Activated T-helper 2 cell treated with anti-CD3 and anti-CD28 coated beads, Interferon-gamma antibody, Interleukin-2, Interleukin-4, amounts not matched to agents 10 μg/mL and 5 μg/mL and 100 μg/mL, durations not matched to agents 14 hours and 24 hours and 36 hours (primary cell): ENCODE measurements around the gene SPEG. TPM values are rescaled to one million over a fixed set of nuclear protein-coding genes. Genes with fewer than 3 reads are reported as not detected.
A peak's percentile ranks its signal among the peaks of the same experiment; 100 is the strongest.

Source experiments
- DNase-seq: peaks from one replicate; pipeline ENCODE4 v3.0.0; 2021; ENCODE audit warnings: low spot score
- H3K27ac Mint-ChIP-seq: one replicate; pipeline ENCODE4 v1.8.0; 2021; ENCODE audit warnings: mixed read lengths
- H3K27me3 Mint-ChIP-seq: one replicate; pipeline ENCODE4 v1.8.0; 2021; ENCODE audit warnings: low read depth, mixed read lengths
- H3K36me3 Mint-ChIP-seq: one replicate; pipeline ENCODE4 v1.8.0; 2021; ENCODE audit warnings: low read depth, mixed read lengths
- H3K4me1 Mint-ChIP-seq: one replicate; pipeline ENCODE4 v1.8.0; 2021; ENCODE audit warnings: low read depth, mixed read lengths
- H3K4me3 Mint-ChIP-seq: one replicate; pipeline ENCODE4 v1.8.0; 2021; ENCODE audit warnings: low read depth, mild to moderate bottlenecking, moderate library complexity, mixed read lengths
- H3K9me3 Mint-ChIP-seq: one replicate; pipeline ENCODE4 v1.8.0; 2021; ENCODE audit warnings: mixed read lengths
- intact Hi-C: fragments of 100-400 bp; cut with micrococcal nuclease; formaldehyde crosslinking; loops from one replicate; pipeline ENCODE4 v1.15.1; 2023
- total RNA-seq: library from RNA; stranded (reverse); gene quantifications from 2 replicates; pipeline ENCODE4 v1.2.3, GENCODE V29; 2022

The SPEG gene
- total RNA-seq, 1 donor from 2014 or later: not detected

DNA sequence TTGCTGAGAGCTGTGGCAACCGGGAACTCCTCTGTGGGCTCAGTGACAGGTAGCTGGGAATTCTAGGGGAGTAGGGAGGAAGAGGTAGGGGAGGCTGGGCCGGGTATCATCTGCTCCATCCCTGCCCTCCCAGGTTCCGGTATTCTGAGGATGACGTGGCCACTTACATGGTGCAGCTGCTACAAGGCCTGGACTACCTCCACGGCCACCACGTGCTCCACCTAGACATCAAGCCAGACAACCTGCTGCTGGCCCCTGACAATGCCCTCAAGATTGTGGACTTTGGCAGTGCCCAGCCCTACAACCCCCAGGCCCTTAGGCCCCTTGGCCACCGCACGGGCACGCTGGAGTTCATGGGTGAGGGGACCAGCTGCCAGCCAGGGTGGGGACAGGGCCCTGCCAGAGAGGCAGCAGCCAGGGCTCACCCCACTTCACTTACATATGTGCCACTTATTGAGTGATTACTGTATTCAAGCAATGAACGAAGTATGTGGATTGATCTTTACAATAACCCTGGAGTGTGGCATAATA is 56.0 kb downstream of the SPEG start:
- DNase-seq: no peak
- H3K27ac Mint-ChIP-seq: no peak overlapping the region
- peaks cover 40% of the 10 kb centered on the region for H3K27me3 Mint-ChIP-seq
- intact Hi-C loops: no loop called here
- no peaks in the 10 kb centered on the region for H3K36me3 Mint-ChIP-seq
- no peak overlapping the region for H3K4me3 Mint-ChIP-seq
- no peaks in the 10 kb centered on the region for H3K9me3 Mint-ChIP-seq
- peaks cover 3% of the 10 kb centered on the region for H3K4me1 Mint-ChIP-seq

- Mint-ChIP-seq H3K27ac (no peak overlapping the region), H3K4me1 (peaks cover 4% of the 10 kb centered on the region), H3K4me3 (no peak overlapping the region), H3K9me3 (no peaks in the 10 kb centered on the region), H3K27me3 (peaks cover 41% of the 10 kb centered on the region), H3K36me3 (no peaks in the 10 kb centered on the region)
- intact Hi-C loops: no loop called here
- DNase-seq: no peak
Observed at GRCh38 chr2:219491278-219491963, 56.8 kb downstream of the SPEG start.

GRCh38 chr2:219492575-219492974 is 57.9 kb downstream of the SPEG start:
- intact Hi-C loops: no loop called here
- H3K4me1 Mint-ChIP-seq: peaks cover 6% of the 10 kb centered on the region

DNA sequence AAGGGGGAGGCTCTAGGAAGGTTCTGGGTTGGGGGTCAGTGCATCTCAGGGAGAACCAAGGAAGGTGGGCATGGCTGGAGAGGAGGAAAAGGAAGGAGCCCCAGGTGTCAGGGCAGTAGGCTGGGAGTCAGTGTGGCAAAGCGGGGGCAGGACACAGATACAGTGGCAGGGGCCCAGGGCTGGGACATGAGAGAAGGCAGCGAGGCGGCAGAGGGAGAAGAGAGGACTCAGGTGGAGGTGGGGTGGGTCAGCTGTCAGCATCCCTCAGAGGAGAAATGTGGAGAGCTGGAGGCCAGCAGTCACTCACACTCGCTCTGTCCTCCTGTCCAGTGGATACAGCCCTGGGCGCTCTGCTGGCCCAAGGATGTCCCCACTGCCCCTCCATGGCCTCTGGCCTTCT is 58.4 kb downstream of the SPEG start:
- Mint-ChIP-seq H3K27ac (no peak overlapping the region), H3K9me3 (no peaks in the 10 kb centered on the region), H3K27me3 (peaks cover 43% of the 10 kb centered on the region), H3K4me3 (no peak overlapping the region), H3K4me1 (peaks cover 6% of the 10 kb centered on the region), H3K36me3 (no peaks in the 10 kb centered on the region)
- no peak for DNase-seq
- intact Hi-C loops: no loop called here

More at GRCh38 chr2:219492575-219492974, 57.9 kb downstream of the SPEG start:
- DNase-seq: no peak
- no peaks in the 10 kb centered on the region for H3K9me3 Mint-ChIP-seq
- H3K27me3 Mint-ChIP-seq: peaks cover 42% of the 10 kb centered on the region
- no peak overlapping the region for H3K27ac Mint-ChIP-seq
- no peak overlapping the region for H3K4me3 Mint-ChIP-seq
- no peaks in the 10 kb centered on the region for H3K36me3 Mint-ChIP-seq

- Mint-ChIP-seq H3K27me3 (peaks cover 47% of the 10 kb centered on the region), H3K4me3 (no peak overlapping the region), H3K36me3 (no peaks in the 10 kb centered on the region), H3K9me3 (no peaks in the 10 kb centered on the region), H3K4me1 (peaks cover 23% of the 10 kb centered on the region), H3K27ac (no peak overlapping the region)
- no peak for DNase-seq
- intact Hi-C loops: loop anchor here (1.0 kb wide), 1 partner anchor 35 kb away; no protein-coding TSS in a partner anchor
Observed at GRCh38 chr2:219494952-219495530, 60.4 kb downstream of the SPEG start.

- intact Hi-C loops: loop anchor here (1.0 kb wide), 1 partner anchor 35 kb away; no protein-coding TSS in a partner anchor
- H3K4me3 Mint-ChIP-seq: no peak overlapping the region
- DNase-seq: peak; percentile 40
- no peaks in the 10 kb centered on the region for H3K36me3 Mint-ChIP-seq
- H3K4me1 Mint-ChIP-seq: peaks cover 27% of the 10 kb centered on the region
- H3K27me3 Mint-ChIP-seq: peaks cover 47% of the 10 kb centered on the region
- H3K9me3 Mint-ChIP-seq: no peaks in the 10 kb centered on the region
- H3K27ac Mint-ChIP-seq: no peak overlapping the region
Observed at GRCh38 chr2:219495531-219496122, 61.0 kb downstream of the SPEG start.

DNA sequence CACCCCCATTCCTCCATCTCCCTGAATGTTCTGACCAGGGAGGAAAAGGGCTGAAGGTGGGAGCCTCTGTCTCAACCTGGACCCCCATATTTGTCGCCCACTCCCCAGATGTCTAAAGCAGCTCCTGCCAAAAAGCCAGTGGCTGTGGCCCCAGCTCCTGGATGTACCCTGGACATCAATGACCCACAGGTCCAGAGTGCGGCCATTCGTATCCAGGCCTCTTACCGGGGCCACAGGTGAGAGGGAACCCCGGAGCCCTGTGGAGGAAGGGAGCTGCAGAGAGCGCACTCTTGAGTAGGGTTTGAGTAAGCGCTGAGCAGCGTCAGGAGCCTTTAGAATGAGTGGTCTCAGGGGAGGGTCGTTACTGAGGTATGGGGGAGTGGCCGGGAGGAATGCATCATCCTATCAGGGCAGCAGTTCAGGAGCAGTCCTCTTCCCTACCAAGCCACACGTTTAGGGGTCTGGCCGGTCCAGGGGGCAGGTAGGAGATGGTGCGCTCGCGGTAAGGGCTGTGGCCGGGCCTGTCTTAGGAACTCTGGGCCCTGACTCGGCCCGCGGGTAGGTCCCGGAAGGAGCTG is 61.7 kb downstream of the SPEG start:
- H3K4me1 Mint-ChIP-seq: peaks cover 30% of the 10 kb centered on the region
- intact Hi-C loops: no loop called here
- peaks cover 47% of the 10 kb centered on the region for H3K27me3 Mint-ChIP-seq
- H3K4me3 Mint-ChIP-seq: peak overlapping the region; percentile 51
- H3K9me3 Mint-ChIP-seq: no peaks in the 10 kb centered on the region
- H3K27ac Mint-ChIP-seq: no peak overlapping the region
- no peak for DNase-seq
- H3K36me3 Mint-ChIP-seq: no peaks in the 10 kb centered on the region

DNA sequence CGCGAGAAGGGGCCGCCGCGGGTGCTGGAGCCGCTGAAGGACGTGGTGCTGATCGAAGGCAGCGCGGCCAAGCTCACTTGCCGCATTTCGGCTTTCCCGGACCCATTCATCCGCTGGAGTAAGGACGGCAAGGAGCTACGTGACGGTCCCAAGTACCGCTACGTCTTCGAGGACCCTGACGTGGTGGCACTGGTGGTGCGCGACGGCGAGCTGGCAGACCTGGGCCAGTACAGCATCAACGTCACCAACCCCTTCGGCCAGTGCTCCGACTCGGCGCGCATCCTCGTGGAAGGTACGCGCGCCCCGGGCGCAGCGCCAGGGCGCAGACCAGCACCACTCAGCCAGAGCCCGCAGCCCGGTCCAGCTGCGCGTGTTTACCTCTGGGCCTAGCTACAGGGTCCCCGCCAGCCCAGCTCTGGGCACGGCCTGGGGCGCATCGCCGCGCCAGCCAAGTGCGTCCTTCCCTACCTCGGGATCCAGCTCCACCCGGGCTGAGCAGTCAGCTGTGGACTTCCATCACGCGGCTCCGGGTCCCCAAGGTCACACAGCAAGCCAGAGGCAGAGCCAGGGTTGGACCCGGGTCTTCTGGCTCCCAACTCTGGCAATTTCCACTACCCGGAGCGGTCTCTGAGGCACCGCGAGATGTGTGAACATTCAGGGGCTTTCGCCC is 62.3 kb downstream of the SPEG start:
- intact Hi-C loops: no loop called here
- Mint-ChIP-seq H3K27me3 (peaks cover 47% of the 10 kb centered on the region), H3K27ac (no peak overlapping the region), H3K4me1 (peaks cover 33% of the 10 kb centered on the region), H3K36me3 (no peaks in the 10 kb centered on the region), H3K9me3 (no peaks in the 10 kb centered on the region), H3K4me3 (peak overlapping the region; percentile 96)
- no peak for DNase-seq

DNA sequence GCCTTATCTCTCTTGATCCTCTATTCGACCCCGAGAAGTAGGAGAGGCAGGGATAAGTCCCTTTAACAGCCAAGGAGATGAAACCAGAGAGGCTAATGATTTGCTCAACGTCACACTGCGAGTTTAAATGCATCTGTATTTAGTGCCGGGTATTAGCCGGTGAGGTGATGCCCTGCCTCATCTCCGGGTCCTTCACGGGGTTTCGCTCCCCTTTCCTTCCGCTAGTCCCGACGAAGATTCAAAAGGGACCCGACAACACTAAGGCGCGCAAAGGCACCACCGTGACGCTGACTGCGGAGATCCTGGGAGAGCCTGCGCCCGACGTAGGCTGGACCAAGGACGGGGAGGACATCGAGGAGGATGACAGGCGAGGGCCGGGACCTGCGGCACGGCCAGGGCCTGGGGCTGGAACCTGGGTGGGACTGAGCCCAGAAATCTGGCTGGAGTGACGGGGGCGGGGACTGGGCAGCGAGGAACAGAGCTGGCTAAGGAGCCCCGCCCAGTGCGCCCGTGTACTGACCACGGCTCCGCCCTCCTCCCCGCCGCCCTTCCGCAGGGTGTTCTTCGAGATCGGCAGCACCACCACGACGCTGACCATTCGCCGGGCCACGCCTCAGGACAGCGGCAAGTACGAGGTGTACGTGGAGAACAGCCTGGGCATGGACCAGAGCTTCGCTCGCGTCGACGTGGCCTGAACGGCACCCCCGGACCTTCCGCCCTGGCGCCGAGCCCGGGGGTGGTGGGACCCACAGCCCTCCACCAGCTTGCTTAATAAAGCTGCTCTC is 63.0 kb downstream of the SPEG start:
- Mint-ChIP-seq H3K27ac (no peak overlapping the region), H3K4me3 (peak overlapping the region; percentile 96), H3K9me3 (no peaks in the 10 kb centered on the region), H3K27me3 (peaks cover 47% of the 10 kb centered on the region), H3K4me1 (peaks cover 33% of the 10 kb centered on the region), H3K36me3 (no peaks in the 10 kb centered on the region)
- DNase-seq: peak; percentile 36
- intact Hi-C loops: loop anchor here (1.0 to 2.0 kb wide), 5 partner anchors 44 to 787 kb away; partner anchors contain the start of genes NHEJ1 and TTLL4

- Mint-ChIP-seq H3K4me3 (peak within 1 kb of the TSS; percentile 96), H3K27me3 (peaks cover 43% of the 10 kb centered on the region), H3K36me3 (peaks cover 1% of the 10 kb centered on the region), H3K27ac (peak within 1 kb of the TSS; percentile 91), H3K4me1 (peaks cover 33% of the 10 kb centered on the region), H3K9me3 (no peaks in the 10 kb centered on the region)
- DNase-seq: peak; percentile 95
- intact Hi-C loops: loop anchor here (1.0 to 2.0 kb wide), 5 partner anchors 43 to 788 kb away; partner anchors contain the start of genes NHEJ1 and TTLL4
Observed at GRCh38 chr2:219498280-219499057, 63.8 kb downstream of the SPEG start, which contains the start of gene GMPPA. GMPPA (plus strand) TSS chr2:219498891; CDS start chr2:219499976, 1,085 bp downstream.

GRCh38 chr2:219499058-219499307 is 64.3 kb downstream of the SPEG start:
- intact Hi-C loops: loop anchor here (2.0 kb wide), 1 partner anchor 788 kb away; the partner anchor contains the start of gene TTLL4
- DNase-seq: no peak
- Mint-ChIP-seq H3K36me3 (peaks cover 6% of the 10 kb centered on the region), H3K9me3 (no peaks in the 10 kb centered on the region), H3K4me1 (peaks cover 33% of the 10 kb centered on the region), H3K27me3 (peaks cover 39% of the 10 kb centered on the region), H3K4me3 (peak overlapping the region; percentile 96), H3K27ac (peak overlapping the region; percentile 91)
